GM12892 (cell line): ENCODE data around the gene ZDHHC21.
A peak's percentile ranks its signal among the peaks of the same experiment; 100 is the strongest.
"Not testable (repeated sequence)": the region's sequence is repeated elsewhere in the genome, so short reads cannot be mapped to it uniquely, and the experiment has no call there.

Experiments
- DNase-seq: peaks from one replicate; pipeline ENCODE4 v3.0.0; 2011; ENCODE audit not compliant: insufficient read length
- FAIRE-seq: peaks from 2 replicates; lab custom pipeline; 2011; peaks lifted over from hg19 to GRCh38; lab: Jason Lieb, UNC
- POLR2A ChIP-seq: IDR thresholded peaks from 2 replicates; pipeline ENCODE4 v1.6.1; 2011; ENCODE audit warnings: low read depth, low read length, control low read depth
- POLR2AphosphoS5 ChIP-seq: IDR thresholded peaks from 2 replicates; pipeline ENCODE4 v1.6.1; 2011; ENCODE audit warnings: low read depth, low read length, control low read depth
- TAF1 ChIP-seq: IDR thresholded peaks from 2 replicates; pipeline ENCODE4 v1.6.1; 2011; ENCODE audit warnings: low read depth, mild to moderate bottlenecking, control low read depth, low read length, borderline replicate concordance

ZDHHC21 gene

DNA sequence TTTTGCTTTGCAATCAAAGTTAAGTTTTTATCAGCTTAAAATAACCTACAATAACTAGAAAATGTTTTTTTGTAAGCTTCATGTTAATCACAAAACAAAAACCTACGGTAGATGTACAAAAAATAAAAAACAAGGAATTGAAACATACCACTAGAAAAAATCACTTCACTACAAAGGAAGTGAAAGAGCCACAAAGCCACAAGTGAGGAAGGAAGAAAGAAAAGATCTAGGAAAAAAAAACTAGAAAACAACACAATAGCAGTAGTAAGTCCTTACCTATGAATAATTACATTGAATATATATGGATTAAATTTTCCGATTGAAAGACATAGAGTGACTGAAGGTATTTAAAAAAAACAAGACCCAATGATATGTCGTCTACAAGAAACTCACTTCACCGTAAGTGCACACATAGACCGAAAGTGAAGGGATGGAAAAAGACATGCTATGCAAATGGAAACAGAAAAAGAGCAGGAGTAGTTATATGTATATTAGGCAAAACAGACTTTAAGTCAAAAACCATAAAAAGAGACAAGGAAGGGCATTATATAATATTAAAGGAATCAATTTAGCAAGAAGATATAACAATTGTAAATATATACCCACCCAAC is 13.4 kb upstream of the ZDHHC21 start:
- no peak for TF ChIP-seq POLR2A
- TF ChIP-seq POLR2AphosphoS5, result no peak
- TF ChIP-seq TAF1, result no peak
- FAIRE-seq (peak; percentile 44), DNase-seq (no peak)

DNA sequence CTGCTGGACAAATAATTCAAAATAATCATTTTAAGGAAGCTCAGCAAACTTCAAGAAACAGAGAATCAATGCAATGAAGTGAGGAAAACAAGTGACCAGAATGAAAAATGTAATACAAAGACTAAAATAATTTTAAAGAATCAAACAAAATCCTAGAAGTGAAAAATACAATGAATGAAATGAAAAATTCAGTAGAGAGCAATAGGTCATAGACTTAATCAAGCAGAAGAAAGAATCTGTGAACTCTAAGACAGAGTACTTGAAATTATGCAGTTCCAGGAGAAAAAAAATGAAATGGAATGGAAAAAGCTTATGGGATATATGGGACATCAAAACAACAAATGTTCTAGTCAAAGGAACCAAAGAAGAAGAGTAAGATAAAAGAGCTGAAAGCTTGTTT is 11.8 kb upstream of the ZDHHC21 start:
- no peak for DNase-seq
- TF ChIP-seq POLR2A (no peak), TAF1 (no peak), POLR2AphosphoS5 (no peak)
- FAIRE-seq, result no peak

DNA sequence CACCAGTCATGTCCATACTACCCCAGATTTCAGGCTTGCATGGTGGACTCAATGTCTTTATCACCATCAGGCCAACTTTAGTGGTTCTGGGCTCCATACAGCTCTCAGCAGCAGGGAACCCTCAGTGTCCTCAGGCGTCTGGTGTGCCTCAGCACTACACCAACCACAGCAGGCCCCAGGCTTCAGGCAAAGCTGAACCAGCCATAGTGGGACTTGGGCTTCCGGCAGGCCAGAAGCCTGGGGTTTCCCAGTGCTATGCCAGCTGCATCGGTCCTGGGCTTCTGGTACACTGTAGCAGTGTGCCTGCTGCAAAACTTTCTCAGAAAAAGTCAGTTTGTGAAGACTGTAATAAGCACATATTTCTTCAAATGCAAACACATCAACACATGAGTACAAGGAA is 11.0 kb upstream of the ZDHHC21 start:
- no peak for DNase-seq
- TF ChIP-seq POLR2A (no peak), TAF1 (no peak), POLR2AphosphoS5 (no peak)
- no peak for FAIRE-seq

DNA sequence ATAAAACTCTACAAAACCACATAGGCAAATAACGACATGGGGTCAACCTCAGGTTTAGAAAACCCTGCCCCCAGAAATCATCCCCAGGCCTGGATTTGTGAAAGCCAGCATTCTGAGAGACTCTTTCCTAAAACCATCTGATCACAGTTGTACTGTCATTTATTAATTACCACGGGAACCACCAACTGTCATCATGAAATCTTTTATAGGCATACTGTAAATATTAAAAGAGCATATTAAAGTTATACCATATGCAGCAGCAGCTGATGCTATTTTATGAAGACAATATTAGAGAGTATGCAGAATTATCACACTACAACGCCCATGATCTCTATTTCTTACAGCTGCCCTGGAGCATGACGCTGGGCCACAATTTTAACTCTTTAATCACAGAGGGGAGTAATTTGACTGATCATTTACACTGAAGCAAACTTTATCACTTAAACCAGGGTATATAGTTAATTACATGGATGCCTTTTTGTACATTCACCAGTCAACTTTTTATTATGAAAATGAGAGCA is 9.0 kb upstream of the ZDHHC21 start:
- TF ChIP-seq POLR2AphosphoS5, result no peak
- FAIRE-seq (no peak), DNase-seq (no peak)

DNA sequence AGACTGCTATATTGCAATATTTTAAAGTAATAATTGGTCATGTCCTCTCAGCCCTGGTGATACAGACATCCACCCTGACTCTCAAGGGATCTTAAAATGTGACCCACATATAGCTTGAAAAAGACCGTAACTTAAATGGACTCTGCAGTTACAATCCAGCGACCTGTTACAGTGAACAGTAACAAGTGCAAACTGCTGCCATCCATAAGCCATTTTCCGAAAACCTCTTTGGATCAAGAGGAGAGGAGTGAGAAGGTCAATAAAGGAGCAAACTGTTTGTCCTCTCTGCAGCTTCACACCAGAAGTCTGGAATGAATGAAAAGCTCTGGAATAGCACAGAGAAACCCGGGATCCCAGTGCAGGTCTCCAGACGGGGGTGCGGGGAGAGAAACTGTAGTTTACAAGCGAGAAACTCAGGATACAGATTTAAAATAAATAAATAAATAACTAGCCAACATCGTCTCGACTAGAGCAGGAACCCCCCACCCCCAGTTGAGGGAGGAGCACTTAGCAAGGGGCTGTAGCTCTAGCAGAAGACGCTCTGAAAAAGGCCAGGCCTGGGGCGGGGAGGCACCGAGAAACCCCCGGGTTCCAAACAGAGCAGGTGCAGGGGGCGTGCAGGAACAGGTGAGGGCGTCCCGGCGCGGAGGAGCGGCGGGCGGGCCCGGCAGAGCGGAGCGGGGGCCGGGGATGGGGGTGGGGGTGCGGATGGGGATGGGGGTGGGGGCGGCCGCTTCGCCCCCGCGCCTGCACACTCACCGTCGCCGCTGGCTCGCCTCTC is 572 bp downstream of the ZDHHC21 start:
- no peak for TF ChIP-seq TAF1
- TF ChIP-seq POLR2AphosphoS5, result no peak
- TF ChIP-seq POLR2A, result no peak
- DNase-seq, result no peak
- FAIRE-seq, result no peak

DNA sequence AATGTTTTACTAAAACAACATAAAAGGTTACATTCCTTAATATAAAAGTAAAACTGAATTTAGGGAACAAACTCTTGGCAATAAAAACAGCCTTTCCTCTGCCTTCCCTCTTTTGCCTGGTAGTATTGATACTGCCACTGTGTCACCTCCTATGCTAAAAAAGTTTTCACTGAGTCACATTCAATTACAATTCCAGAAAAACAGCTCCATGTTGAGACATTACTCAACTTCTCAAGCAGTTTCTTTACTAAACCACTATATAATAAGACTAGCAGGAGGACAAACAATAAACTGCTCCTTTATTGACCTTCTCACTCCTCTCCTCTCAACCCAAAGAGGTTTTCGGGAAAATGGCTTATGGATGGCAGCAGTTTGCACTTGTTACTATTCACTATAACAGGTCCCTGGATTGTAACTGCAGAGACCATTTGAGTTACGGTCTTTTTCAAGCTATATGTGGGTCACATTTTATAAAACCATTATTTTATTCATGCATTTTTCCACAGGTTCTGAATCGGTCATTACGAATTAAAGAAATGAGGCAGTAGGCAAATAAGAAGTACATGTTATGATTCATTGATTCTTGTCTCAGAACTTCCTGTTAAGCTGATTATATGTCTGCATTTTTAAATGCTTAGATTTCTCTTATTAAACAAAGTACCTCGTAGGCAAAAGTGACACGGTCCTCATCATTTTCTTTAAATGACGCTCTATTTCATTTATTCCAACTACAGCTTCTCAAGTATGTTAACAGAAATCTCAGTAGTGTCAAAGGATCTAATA is 2.1 kb downstream of the ZDHHC21 start:
- FAIRE-seq, result peak; percentile 90
- no peak for DNase-seq
- TF ChIP-seq POLR2A, result no peak
- TF ChIP-seq POLR2AphosphoS5, result no peak
- no peak for TF ChIP-seq TAF1

DNA sequence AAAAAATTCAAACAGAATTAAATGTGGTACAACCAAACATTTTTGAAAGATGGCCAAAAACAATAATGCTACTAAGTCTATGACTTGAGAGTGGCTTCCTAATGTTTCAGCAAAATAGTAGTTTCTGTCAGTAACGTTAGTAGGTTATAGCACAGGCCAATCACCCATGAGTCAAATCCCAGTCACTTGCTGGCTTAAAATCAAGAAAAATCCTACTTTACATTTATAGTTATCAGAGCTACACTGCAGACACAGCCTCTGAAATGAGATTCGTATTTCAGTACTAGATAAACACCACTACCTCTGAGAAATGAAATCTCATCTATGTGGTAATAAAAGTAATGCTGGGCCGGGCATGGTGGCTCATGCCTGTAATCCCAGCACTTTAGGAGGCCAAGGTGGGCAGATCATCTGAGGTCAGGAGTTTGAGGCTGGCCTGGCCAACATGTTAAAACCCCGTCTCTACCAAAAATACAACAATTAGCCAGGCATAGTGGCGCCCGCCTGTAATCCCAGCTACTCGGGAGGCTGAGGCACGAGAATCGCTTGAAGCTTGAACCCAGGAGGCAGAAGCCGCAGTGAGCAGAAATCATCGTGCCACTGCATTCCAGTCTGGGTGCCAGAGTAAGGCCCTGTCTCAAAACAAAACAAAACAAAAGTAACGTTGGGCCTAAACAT is 6.1 kb downstream of the ZDHHC21 start:
- no peak for FAIRE-seq
- no peak for TF ChIP-seq POLR2AphosphoS5
- TF ChIP-seq POLR2A, result no peak
- no peak for TF ChIP-seq TAF1
- DNase-seq, result no peak

DNA sequence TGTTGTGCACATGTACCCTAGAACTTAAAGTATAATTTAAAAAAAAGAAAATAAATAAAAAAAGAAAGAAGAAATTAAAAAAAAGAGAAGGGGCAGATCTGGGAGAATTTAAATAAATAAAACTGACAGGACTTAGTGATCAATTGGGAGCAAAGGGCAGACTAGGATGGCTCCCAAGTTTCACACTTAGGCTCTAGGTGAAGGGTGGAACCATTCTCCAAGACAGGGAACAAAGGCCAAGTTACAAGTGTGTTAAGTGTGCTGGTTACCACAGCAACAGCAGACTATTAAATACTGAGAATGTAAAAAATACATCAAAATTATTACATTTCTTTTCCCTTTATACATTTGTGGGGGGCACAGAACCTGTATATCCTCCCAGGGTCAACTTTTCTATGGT is 7.1 kb downstream of the ZDHHC21 start:
- TF ChIP-seq POLR2AphosphoS5, result no peak
- FAIRE-seq (no peak), DNase-seq (no peak)

DNA sequence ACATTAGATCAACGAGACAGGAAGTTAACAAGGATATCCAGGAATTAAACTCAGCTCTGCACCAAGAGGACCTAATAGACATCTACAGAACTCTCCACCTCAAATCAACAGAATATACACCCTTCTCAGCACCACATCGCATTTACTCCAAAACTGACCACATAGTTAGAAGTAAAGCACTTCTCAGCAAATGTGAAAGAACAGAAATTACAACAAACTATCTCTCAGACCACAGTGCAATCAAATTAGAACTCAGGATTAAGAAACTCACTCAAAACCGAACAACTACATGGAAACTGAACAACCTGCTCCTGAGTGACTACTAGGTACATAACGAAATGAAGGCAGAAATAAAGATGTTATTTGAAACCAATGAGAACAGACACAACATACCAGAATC is 10.6 kb downstream of the ZDHHC21 start:
- FAIRE-seq, DNase-seq: not testable (repeated sequence)

DNA sequence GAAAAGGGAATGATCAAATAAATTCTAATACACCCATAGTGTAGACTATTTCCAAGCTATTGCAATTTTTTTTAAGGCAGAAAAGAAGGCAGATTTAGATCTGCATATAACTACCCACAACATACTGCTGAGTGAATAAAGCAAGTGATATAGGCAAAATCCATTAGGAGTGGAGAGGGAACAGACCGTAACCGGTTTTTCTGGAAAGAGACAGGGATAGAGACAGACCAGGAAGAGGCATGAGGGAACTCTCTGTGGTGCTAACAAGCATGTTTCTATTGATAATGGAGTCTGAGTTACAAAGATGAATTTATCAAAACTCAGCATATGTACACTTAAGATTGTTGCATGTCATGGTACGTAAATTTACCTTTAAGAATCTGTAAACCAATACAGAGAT is 14.5 kb downstream of the ZDHHC21 start:
- DNase-seq (no peak), FAIRE-seq (peak; percentile 54)
- TF ChIP-seq POLR2A (no peak), POLR2AphosphoS5 (no peak), TAF1 (no peak)

DNA sequence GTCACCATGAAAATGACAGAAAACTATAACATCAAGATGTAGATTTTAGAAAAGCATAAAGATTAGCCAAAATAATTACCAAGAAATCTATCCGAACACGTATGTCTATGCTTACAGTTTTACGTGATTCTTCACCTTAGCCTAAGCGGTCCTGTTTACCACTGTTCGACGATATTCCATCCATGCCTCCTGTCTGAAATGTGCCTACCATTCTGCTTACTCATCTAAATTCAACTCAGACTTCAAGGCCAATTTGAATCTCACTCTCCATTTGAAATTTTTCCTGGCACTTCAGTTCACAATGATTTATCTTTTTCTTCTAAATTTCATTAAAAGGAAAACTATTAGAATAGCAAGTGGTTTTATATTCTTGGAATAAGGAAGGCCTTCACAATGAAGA is 15.4 kb downstream of the ZDHHC21 start:
- DNase-seq, result no peak
- no peak for FAIRE-seq
- TF ChIP-seq TAF1 (no peak), POLR2A (no peak), POLR2AphosphoS5 (no peak)

DNA sequence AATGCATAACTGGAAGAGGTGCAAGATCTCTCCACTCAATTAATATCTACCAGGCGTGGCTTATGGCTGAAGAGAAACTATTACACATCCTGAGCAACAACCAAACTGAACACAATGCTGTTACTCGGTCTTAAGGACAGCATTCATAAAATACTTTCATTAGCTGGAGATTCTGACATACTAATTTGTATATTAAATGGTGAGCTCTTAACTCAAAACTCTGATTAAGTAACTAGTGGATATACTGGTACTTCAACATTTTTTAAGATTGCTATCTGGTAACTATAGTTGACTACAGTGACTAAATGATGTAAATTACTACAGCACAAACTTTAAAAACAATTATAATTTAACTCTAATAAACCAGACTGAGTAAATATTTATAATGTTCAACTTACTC is 15.8 kb downstream of the ZDHHC21 start:
- DNase-seq (no peak), FAIRE-seq (no peak)
- TF ChIP-seq POLR2AphosphoS5, result no peak
- no peak for TF ChIP-seq TAF1
- TF ChIP-seq POLR2A, result no peak
